ENCODE data around the gene COL24A1.
"Not testable (repeated sequence)": the region's sequence is repeated elsewhere in the genome, so short reads cannot be mapped to it uniquely, and the experiment has no call there.

Gene COL24A1

DNA sequence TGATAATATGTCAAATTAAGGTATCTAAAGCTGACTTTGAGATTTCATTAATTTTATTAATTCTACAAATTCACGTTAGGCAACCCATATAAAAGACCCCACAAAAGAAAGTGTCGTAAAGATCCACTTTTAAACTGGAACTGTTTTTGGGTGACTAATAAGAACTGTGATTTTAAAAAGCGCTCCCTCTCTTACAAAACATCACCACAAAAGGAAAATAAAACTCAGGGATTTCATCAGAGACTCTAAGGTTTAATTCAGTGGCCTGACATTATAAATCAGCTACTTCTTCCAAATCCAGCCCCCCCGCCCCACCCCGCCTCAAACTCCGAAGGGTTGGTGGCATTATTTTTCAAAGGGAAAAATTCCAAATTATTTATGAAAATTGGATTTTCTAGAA lies 2.7 kb downstream of the COL24A1 start:
- no peak for DNase-seq

DNA sequence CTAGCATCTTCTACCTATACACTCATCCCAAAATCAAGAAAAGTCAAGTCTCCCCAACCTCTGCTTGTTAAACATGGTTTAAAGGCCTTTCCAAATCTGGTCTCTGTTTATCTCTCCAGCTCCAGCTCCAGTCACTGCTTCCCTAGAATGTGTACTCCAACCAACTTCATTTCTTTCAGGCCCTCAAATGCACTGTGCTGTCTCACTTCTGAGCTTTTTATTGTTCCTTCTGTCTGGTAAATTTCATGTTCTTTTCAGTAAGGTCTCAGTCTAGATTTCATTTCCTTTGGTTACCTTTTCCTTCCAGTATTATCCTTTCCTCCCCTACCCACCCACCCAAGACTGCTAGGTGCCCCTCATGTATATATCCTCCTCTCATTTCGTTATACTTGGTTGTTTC lies 3.7 kb downstream of the COL24A1 start:
- no peak for DNase-seq

DNA sequence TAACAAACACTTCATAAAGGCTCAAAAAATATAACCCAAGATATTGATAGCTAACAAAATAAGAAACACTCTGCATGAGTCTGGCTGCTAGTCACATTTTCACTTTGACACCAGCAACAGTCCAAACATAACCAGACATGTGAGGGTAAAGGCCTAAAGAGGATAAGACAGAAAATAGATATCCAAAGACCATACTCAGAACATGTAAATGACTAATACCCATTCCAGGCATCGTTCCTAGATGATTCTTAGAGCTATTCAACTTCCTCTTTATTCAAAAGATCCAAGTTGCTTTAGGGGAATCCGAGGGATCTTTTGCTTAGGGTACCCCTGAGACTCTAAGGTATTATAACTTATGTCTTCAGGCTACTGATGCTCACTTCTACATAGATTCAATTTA lies 5.1 kb downstream of the COL24A1 start:
- no peak for DNase-seq

DNA sequence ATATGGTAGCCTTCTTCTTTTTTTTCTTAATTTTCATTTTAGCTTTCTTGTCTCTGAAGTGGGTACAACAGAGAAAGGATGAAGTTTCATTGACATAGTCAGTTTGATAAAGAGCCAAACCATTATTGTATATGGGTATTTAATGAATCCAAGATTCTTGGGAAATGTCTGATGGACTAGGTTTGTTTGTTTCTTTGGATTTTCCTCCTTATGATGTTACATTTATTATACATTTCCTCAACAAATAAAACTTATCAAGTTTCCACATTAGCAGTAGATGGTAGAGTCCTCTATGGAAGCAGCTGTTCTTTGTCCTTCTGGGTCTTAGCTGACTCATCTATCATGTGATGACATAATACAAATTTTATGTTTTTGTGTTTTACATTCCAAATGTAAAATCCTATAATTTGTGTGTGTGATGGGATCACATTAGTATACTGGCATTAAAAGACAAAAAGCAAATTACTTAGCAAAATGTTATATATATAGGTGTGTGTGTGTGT lies 6.0 kb downstream of the COL24A1 start:
- DNase-seq = no peak

DNA sequence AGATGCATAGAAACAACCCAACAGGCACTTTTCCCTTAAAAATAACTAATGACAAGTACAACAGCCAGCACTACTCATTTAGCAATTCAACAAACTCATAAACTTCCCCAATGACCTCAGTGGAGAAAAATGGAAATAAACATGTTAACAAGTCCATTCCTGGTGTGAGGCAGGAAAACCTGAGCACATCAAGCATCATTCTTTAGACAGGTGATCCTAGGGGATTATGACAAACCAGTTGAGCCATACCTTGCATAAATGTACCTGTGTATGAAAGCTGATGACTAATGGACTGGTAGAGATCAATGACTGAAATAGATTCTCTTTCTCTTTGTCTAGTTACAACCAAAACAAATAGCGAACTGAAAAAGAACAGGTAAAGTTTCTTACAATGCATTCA lies 7.0 kb downstream of the COL24A1 start:
- DNase-seq = no peak

DNA sequence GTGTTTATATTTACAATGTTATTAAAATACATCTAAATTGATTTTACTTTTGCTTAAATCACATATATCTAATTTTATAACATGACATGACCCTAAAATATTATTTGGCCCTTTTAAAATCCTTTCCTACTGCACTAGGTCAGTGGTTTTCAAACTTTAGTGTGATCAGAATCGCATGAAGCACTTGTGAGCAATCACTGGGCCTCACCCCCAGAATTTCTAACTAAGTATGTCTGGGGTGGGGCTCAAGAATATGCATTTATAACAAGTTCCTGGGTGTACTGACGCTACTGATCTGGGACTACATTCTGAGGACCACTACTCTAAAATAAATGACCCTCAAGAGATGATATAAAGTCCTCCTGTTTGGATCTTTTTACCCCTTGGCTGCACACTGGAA lies 8.8 kb downstream of the COL24A1 start:
- DNase-seq = no peak

DNA sequence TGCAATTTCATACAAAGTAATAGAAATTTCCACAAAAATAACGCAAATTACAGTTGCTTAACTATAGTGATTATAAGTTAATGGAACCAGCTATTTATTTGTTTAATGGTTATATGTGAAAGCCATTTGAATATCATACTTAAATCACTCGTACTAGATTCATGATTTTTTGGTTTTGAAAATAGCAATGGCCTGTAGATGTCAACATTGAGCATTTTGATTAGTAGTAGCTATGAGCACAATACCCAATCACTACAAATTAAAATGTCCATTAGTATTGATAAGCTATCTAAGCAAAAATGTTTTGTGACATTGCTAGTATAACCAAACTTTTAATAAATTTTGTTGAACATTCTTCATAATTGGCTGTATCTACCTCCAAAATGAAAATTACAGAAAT lies 10.0 kb downstream of the COL24A1 start:
- DNase-seq = no peak

DNA sequence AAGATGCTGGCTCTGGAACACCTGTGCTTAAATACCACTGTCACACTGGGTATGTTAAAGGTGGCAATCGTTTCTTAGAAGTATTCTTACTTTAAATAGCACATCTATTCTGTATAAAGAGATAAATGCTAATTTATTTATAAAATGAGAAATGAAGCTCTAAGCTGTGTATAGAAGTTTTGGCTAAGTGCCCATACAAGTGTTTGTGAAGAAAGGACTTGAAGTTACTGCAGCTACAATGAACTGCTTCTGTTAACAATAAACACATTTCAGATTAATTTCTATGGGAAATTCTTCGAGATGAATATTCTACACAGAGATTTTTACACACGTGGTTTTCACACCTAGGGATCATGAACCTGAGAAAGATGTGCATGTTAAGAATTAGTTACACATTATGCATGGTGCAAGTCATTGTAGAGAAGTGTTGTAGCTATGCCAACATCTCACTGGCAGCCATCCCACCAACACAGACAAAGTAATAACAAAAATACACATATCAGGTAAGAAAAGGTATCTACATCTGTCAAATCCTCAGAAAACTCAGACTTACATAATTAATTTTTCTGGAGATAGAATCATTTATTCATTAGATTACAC lies 16.2 kb downstream of the COL24A1 start:
- no peak for DNase-seq

DNA sequence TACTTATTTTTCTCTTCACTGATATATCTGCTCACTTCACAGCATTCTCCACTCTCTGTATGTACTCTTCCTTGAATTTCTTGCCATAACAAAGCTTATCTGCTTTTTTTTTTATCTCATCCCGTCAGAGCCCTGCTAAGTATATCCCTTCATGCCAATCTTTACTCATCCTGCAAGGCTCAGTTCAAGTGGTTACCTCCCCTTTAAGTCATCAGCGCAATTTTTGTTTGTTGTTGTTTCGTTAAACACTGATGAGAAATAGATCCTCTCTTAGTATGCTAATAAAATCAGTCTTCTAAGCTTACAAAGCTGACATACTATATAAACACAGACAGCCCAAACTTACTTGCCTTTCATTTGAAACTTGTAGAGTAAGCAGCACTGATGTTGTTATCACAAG lies 17.8 kb downstream of the COL24A1 start:
- no peak for DNase-seq

DNA sequence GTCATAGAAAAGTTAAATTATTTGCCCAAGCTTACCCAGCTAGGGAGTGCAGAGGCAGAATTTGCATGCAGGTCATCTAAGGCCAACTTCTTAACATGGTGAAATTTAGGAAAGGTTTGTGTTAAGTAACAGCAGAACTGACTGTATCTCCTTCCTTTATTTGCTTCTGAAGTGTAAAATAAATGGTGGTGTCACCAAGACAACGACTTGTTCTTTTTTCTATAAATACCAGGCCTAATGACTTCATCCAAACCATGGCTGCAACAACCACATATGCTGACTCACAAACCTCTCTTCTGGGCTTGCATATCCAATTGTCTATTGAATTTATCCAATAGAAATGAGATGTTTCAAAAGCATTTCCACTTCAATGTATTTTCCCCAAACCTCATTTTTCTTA lies 19.1 kb downstream of the COL24A1 start:
- DNase-seq = peak in 1 of 51 donors; percentile 2

DNA sequence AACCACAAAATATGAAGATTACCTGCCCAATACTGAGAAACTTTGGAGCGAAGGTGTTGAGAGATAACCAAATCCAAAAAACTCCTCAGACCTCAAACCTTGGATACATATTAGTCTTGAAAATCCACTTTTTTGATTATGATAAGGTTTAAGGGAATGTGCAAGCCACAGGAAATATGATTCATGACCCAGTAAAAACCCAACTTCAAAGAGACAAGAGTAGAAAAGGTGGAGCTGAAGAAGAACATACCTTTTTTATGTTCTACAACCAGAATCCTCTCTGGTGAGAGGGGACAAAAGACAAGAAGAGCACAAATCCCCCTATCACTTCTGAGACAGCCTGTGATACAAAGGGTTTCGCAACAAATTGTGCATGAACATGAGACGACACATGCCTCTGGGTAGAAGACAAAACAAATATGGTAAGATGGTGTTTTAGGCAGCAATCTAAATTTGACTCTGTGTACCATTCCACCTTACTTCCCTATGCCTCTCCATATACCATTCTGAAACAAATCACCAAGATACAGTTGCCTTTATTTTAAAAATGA lies 37.3 kb downstream of the COL24A1 start:
- no peak for DNase-seq

DNA sequence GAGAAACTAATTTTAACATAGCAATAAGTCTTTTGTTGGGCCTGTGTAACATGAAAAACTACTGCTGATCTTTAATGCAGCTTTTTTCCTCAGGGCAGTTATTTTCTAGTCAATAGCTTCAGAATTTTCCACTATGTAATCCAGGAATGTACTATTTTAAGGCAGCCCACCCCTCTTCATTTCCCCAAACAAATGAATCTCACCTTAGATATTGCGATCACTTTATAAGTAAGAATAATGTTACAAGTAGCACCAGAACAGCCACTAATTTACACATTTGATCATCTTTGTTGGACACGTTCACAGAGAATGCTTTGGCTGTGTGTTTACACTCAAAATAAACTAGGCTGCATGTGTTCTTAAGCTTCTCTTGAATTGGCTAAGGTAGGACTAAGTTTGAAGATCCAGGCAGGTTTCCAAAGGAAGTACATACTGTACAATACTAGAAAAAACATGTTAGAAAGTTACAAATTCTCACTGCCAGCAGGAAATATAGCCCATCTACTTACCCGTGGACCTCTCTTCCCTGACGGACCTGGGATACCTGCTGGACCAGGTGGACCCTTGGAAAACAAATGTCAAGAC lies 41.7 kb downstream of the COL24A1 start:
- no peak for DNase-seq

DNA sequence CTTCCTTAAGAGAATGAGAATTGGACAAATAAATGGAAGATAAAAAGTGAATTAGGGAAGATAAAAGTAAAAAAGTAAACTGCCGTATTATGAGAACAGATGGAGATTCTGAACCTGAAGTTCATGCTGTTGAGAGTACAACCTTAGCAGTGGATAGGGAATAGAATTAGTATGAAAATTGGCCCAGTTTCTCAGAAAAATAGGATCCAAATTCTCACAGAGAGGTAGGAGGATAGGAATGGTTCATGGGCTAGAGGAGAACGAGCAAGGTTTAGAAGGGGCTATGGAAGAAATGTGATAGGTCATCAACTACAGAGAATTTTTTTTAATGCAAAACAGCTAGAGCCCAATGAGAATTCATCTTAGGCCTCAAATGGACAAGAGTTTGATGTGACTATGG lies 42.3 kb downstream of the COL24A1 start:
- DNase-seq = no peak

DNA sequence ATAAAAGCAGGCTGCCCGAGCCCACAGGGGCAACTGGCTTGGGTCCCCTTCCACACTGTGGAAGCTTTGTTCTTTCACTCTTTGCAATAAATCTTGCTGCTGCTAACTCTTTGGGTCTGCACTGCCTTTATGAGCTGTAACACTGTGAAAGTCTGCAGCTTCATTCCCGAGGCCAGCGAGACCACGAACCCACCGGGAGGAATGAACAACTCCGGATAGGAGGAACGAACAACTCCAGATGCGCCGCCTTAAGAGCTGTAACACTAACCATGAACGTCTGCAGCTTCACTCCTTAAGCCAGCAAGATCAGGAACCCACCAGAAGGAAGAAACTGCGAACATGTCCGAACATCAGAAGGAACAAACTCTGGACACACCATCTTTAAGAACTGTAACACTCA lies 45.0 kb downstream of the COL24A1 start:
- DNase-seq = not testable (repeated sequence)

DNA sequence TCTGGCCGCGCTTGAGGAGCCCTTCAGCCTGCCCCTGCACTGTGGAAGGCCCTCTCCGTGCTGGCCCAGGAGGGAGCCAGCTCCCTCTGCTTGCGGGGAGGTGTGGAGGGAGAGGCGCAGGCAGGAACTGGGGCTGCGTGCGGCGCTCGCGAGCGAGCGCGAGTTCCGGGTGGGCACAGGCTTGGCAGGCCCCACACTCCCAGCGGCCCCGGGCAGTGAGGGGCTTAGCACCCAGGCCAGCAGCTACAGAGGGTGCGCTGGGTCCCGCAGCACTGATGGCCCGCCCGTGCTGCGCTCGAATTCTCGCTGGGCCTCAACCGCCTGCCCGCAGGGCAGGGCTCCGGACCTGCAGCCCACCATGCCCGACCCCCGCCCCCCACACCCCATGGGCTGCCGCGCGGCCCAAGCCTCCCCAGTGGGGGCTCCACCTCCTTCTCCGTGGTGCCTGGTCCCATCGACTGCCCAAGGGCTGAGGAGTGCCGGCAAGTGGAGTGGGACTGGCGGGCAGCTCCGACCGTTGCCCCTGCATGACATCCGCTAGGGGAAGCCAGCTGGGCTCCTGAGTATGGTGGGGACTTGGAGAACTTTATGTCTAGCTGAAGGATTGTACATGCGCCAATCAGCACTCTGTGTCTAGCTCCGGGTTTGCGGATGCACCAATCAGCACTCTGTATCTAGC lies 46.0 kb downstream of the COL24A1 start:
- no peak for DNase-seq

DNA sequence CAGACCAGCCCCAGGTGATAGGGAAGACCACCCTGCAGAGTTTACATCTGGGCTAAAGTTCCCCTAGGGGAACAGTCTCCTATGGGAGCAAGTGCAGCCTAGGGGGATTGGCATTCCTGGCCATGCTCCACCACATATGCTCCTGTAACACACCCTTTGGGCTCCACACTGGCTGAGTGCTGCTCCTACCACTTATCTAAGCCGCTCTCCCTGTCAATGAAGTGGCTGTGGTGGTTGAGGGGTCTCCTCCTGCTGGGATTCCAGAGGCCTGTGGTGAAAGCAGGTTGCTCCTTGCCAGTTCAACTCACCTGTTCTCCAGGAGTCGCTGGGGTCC lies 51.1 kb downstream of the COL24A1 start:
- no peak for DNase-seq

DNA sequence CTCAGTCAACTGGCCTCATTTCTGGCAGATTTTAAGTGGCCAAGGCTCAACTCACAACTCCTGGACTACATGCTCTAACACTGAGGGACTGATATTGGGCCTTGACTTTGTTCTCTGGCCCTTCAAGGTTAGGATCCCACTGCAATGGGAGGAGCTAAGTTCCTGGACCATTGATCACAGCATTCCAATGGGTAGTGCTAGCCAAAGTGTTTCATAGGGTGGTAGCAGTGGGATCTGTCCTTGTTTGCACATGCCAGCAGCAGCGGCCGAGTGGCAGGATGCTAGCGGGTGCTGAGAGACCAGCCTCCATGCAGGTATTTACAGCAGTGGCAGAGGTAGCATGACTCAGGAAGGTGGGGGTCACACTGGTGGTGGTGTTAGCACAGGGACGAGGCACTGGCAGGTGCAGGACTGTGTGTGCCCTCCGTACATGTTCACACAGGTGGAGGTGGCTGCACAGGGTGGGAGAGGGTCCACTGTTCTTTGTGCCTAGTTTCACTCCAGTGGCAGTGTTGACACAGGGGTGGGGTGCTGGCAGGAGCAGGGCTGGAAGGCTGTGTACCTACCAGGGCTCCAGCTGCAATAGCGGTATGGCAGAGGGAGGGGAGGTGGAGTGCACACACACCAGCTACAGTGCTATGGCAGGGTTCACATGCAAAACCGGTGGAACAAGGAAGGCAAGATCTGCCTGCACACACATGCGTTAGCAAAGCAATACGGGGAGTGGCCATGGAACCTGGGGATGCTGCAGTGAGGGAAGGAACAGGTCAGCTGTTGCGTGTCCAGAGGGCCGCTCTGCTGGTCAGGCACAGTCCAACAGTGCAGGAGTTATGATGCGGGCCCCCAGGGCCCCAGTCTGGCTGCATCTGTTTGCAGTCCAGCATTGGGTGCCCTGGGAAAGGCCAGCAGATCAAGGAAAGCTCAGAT lies 51.7 kb downstream of the COL24A1 start:
- no peak for DNase-seq

DNA sequence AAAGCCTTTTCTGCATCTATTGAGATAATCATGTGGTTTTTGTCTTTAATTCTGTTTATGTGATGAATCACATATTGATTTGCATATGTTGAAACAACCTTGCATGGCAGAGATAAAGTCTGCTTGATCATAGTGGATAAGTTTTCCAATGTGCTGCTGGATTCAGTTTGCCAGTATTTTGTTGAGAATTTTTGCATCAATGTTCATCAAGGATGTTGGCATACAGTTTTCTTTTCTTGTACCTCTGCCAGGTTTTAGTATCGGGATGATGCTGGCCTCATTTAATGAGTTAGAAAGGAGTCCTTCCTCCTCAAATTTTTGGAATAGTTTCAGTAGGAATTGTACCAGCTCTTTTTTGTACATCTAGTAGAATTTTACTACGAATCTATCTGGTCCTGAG lies 55.0 kb downstream of the COL24A1 start:
- DNase-seq = no peak

DNA sequence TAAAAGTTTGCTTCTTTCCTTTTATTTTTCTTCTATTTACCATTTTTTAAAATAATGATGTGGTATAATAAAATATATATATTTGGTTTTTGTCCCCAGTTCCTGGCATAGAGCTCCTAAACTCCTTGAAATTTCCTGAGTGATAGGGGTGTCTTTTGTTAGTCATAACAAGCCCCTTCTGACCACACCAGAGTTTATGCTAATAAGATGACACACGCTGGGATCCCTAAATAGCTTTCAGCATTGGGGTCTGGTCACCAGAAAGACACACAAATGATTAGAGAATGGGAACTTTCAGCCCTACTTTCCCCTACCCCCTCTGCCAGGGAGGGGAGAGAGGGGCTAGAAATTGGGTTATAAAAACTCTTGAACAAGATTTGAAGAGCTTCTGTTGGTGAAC lies 56.2 kb downstream of the COL24A1 start:
- no peak for DNase-seq

DNA sequence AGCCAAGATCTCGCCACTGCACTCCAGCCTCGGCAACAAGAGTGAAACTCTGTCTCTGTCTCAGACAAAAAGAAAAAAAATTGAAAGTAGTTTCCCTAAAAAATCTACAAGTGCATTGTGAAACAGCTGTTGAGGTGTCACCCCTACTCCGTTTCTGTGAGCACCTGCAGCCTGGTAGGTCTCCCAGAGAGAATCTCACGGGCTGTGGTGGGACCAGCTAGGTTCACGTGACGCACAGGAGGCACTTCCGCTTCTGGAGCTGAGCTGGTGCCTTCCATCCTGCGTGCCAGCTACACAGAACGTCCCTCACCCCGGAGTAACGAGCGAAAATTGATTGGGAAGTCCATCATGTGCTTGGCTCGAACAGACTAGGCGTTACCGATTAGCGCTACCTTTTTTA lies 66.8 kb downstream of the COL24A1 start:
- DNase-seq = no peak

DNA sequence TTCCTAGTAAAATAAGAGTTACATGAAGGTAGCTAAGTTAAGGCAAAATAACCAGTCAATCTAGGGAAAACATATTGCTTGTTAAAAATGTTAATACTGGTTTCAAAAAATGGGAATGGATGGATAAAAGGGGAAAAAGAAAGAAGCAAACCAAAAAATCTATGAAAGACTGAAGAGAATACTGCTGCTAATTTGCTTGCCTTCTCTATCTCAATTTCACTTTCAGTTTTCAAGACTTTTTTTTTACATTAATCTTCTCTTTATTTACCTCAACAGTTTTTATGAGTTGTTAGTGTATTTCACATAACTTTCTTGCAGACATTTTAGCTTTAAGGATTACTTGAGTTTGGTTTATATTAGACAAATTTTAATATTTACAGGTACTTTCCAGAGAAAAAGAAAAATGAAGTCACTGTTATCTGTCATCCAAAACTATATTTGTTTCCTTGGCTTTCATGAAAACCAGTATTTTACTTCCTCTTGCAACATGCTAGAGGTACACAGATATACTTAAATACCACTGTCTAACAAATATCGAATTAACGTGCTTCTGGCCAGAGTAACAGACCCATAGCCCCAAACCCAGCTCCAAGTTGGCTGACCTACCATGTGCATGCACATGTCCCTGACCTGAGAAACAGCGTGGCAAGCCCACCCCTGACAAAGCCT lies 70.7 kb downstream of the COL24A1 start:
- DNase-seq = no peak

Measured in hypothalamus (tissue), 51 donors.